Activated T-cell treated with anti-CD3 and anti-CD28 coated beads for 24 hours (primary cell): ENCODE measurements around the gene ROGDI.

Source experiments
- DNase-seq: peaks from one replicate; pipeline ENCODE4 v3.0.0-alpha.2; 2020; ENCODE audit warnings: low read depth

The ROGDI gene

DNA sequence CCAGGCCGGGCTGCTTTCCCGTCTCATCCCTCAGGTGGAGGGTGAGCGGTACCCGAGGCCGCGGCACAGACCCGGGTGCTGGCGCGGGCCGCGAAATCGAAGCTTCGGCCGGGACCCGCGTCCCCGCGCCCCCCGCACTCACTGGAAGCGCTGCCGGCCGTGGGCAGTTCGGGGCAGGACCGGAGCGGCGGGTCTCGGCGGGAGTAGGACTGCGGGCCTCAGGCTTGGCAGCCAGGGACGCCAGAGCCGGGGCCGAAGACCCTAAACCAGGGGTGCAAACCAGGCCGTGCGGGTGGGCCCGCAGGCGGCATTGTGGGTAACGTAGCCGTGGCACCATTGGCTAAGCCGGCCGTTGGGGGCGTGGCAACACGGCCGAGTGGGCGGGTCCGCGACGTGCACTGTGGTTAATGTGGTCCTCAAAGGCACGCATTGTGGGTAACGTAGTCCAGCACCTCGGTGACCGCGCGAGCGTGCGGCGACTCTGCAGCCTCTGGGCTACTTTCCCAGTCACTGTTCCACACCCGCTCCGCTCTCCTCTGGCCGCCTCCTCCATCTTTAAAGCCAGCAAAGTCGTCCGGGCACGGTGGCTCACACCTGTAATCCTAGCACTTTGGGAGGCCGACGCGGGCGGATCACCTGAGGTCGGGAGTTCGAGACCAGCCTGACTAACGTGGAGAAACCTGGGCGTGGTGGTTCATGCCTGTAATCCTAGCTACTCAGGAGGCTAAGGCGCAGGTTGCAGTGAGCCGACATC, 35.4 kb downstream of the ROGDI start, which contains the start of gene ZNF500:
ZNF500 (minus strand) TSS at position 288 of the 754 bp plus-strand sequence. CDS start 1,184 bp downstream, outside the sequence.
- DNase-seq, result peak; percentile 97

DNA sequence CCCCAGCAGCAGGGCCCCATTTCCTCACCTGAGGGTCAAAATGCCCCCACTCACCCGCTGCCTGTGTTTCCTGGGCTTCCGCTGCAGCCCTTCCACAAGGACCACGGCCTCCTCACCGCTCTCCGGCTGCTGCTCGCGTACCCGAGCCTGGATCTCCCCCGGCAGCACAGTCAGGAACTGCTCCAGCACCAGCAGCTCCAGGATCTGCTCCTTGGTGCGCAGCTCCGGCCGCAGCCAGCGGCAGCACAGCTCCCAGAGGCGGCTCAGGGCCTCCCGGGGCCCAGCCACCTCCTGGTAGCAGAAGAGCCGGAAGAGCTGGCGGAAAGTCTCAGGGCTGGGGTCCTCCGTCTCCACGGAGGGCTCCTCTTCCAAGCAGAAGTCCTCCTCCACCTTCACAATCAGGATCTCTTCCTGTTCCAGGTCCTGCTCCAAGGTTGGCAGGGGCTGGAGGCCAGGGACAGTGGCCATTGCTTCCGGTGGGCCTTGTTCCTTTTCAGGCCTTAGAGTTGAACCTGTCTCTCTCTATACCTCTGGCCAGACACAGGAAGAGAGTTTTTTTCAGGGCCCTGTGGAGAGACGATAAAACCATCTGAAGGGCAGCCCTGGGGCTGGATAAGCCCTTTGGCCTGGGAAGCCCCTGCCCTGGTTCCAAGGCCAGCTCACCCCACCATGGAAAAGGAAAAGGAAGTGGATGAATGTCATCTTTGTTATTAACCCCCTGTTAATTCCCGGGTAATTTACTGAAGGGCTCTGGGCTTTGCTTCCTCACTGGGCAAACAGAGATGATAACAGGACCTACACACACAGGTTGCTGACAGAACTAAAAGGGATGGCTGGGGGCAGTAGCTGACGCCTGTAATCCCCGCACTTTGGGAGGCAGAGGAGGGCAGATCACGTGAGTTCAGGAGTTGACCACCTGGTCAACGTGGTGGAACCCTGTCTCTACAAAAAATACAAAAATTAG, 36.6 kb downstream of the ROGDI start:
- no peak for DNase-seq

DNA sequence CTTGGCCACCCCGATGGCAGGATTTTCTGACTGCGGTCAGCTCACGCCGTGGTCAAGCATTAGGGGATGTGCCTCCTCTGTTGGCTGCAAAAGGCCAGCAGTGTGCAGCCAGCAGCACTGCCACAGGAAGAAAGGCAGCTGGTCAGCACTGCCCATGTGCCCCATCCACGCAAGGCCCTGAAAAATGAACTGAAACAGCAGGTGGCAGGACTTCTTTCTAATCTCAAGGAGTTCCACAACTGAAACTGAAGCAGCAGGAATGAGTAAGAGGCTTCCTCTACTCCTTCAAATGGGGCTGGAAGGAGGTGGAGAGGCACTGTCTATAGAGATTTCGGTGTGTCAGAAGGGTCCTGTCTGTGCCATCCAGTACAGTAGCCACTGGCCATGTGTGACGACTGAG, 38.6 kb downstream of the ROGDI start:
- no peak for DNase-seq

DNA sequence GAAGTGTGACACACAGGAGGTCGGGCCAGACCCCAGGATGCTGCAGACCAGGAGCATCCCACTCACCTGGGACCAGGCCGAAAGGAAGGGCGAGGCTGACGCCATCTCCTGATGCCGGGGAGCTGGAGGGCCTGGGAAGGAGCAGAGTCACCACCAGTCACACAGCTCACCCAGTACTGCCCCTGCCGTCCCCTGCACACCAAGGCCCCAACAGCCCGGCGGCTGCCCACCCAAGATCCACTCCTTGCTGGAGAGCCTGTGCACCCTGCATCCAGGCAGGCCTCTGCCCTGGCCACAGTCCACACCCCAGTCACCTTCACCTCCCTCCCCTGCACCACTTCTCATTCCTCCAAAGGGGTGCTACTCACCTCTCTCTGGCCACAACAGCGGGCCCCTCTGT, 40.2 kb downstream of the ROGDI start:
- no peak for DNase-seq

DNA sequence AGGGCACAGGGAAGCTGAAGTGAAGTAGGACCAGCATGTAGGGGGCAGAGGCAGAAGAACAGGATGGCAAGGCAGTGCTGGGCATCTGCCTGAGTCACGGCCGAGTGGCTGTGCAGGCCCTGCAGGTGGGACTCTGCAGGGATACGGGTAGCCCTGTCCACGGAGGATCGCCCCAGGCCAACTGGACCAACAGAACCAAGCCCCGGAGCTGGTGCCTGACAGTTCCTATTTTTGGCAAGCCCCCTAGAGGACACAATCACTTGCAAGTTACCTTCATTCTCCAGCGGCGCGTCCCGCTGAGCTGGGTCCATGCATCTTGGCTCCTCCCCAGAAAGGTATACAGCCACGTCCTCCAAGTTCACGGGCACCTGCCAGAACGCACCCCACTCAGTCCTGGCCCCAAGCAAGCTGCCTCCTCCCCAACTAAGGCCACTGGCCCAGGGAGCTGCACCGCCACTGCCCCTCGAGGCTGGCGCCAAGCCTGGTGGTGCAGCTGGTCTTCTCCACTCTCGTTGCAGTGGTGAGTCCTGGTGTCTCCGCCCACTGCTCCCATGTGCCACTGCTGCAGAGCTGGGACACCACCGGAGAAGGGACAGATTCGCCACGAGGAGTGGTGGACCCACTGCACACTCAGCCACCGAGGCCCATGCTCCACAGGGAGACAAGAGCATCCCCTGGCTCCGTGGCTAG, 42.1 kb downstream of the ROGDI start:
- no peak for DNase-seq

DNA sequence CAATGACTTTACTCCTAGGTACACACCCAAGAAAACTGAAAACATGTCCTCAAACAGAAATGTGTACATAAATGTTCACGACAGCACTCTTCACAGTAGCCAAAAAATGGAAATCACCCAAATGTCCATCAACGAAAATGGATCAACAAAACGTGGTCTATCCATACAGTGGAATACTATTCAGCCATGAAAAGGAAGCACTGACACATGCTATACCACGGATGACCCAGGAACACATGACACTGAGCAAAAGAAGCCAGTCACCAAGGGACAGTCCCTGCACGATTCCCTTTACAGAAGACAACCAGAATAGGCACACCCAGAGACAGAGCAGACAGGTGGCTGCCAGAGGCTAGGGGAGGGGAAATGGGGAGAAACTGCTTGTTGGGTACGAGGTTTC, 46.7 kb downstream of the ROGDI start:
- no peak for DNase-seq

DNA sequence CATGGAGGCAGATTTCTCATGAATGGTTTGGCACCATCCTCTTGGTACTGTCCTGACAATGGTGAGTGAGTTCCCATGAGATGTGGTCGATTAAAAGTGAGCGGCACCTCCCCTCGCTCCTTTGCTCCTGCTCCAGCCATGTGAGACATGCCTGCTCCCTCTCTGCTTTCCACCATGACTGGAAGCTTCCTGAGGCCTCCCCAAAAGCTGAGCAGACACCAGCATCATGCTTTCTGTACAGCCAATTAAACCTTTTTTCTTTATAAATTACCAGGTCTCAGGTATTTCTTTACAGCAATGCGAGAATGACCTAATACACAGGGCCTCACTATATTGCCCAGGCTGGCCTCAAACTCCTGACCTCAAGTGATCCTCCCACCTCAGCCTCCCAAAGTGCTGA, 47.6 kb downstream of the ROGDI start:
- DNase-seq, result no peak

DNA sequence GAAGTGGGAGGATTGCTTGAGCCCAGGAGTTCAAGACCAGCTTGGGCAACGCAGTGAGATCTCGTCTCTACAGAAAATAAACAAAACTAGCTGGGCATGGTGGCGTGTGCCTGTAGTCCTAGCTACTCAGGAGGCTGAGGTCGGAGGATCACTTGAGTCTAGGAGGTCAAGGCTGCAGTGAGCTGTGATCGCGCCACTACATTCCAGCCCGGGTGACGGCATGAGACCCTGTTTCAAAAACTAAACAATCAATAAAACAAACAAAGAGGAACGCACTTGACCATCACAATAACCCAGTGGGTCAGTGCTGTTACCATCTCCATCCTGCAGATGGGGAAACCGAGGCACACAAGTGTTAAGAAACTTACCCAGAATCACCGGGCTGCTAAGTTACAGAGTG, 49.2 kb downstream of the ROGDI start:
- no peak for DNase-seq

DNA sequence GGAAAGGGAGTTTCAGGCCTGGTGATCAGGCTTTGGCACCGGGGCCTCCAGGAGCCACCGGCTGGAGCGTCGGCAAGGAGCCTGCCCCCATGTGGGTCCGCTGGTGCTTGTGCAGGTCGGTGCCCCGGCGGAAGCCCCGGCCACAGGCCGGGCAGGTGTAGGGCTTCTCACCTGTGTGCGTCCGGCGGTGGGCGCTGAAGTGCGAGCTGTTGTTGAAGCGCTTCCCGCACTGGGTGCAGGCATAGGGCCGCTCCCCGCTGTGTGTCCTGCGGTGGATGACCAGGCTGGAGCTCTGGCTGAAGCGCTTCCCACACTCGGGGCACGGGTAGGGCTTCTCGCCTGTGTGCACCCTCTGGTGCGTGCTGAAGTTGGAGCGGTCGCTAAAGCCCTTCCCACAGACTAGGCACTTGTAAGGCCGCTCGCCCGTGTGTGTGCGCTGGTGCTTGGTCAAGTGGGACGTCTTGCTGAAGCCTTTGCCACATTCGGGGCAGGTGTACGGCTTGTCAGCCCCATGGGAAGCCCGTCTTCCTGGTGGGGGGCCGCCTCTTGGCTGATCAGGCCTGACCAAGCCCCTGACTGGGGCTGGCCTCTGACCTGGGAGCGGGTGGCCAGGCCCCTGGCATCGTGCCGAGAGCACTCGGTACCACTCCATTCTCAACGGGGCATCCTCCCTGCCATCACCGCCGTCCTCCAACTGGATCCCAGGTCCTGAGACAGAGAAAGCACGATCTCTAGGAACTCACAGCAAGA, 49.9 kb downstream of the ROGDI start:
- DNase-seq, result no peak

DNA sequence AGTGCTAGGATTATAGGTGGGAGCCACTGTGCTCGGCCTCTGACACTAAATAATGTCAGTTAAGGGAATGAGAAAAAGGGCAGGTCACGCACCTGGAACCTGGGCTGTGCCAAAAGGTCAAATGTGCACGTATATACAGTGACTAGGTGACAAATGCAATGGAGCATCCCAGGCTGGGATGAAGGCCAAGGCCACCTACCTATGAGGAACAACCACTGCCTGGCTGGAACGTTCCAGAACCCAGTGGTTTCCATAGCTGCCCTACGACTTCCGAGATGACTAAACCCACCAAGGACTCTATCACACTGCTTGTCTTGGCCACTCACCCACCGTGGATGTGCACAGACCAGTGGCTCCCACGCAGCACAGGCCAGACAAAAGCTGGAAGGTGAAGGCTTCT, 51.5 kb downstream of the ROGDI start:
- DNase-seq, result no peak

DNA sequence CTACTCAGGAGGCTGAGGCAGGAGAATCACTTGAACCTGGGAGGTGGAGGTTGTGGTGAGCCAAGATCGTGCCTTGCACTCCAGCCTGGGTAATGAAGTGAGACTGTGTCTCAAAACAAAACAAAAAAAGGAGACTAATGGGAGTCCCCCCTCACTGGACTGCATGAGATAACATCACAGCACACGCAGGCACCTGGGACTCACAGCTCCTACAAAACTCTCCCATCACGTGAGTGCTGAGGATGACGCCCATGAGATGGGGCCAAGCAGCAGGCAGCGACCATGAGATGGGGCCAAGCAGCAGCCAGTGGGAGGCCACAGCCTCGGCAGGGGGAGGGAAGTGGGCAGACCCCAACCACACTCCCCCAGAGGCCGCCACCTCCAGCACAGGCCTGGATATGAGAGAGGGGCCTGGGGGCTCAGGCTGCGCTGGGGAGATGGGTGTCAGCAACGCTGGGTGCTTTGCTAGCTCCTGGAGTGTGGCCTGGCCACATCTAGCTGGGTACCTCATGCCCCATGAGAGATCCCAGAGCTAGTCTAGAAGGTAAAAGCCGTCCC, 52.7 kb downstream of the ROGDI start:
- no peak for DNase-seq

DNA sequence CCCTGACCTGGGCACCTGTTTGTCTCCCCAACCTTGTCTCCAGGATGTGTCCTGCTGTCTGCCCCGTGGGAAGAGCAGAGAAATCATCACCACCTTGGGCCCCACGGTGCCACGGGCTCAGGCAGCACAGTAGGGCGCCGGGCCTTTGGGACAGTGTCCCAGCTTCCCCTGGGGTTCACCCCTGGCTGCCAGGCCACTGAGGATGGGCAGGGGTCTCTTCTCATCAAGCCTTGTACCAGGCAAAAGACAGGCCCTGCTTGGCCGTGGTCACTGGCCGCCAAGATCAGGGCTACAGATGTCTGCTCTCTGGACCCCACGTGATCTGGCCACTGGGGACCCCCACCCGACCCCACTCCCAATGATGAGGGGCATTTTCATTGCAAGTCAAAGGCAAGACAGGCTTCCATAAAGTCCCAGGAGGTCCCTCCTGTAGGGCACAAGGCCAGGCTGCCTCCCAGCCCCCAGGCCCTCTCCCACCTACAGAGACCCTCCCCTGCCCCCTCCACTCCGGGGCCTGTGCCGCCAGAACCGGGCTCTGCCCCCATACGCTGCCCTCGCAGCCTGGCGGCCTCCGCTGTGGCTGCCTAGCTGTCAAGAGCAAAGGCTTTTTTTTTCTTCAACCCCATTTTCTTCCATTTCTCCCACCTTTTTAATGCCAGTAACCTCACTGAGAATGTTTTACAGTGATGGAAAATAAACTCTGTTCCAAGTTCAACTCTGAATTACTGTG, 53.6 kb downstream of the ROGDI start:
- no peak for DNase-seq

DNA sequence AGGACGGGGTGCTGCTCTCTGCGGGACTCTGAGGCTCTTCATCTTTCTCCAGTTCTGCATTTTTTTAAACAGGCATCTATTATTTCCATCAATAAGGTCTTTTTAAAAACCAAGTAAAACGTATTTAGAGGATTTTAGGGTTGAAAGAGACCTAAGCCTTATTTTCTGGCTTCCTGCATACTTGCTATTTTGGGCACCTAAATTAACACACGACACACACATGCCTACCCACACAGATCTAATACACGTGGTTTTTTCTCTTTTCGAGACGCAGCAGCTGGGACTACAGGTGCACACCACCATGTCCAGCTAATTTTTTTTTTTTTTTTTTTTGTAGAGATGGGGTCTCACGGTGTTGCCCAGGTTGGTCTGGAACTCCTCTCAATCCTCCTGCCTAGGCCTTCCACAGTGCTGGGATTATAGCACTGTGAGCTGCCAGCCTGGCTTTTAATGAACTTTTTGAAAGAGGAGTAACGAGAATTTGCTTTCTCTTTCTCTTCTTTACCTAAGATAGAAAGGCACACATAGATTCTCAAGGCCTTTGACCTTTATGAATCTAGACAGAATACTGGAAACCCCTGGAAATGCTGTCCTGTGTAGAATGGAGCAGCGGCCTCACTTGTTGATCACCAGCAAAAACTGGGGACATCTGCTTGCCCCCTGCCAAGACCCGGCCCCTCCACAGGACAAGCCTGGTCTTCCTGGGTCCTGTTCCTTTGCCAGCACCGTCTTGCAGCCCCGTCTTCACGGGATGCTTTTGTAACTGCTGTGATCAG, 54.3 kb downstream of the ROGDI start:
- DNase-seq, result no peak

DNA sequence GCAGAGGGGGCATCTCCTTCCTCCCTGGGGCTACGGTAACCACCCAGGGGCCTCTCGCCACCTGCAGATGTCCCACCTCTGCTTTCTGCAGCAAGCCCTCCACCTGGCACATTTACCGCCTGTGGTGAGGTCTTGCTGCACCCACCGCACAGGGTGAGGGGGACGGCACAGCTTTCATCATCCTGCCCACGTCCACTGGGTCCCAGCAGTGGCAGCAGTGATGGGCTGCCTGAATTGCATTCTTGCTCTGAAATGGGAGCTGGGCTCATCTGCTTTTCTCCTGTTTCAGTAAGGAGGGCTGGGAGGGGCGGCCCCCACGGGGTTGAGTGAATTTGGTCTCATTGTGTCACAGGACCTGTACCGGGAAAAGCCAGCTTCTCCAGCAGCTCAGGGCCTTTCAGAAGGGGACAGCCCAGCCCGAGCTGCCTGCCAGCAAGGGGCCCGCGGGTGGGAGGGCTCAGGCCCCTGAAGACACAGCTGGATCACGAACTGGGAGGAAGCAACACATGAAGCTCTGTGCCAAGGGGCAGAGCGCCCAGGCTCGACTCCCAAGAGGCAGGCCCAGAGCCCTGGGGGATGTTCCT, 55.4 kb downstream of the ROGDI start:
- DNase-seq, result no peak
